RWPE1 (cell line): Measurements from ENCODE around the gene SLC26A8.

Source experiments
- CTCF ChIA-PET: fragments of 350-600 bp; sonication (Branson Sonifier 250); formaldehyde crosslinking; extraction: SDS; loops from one replicate; lab custom pipeline; 2021; lab: Yijun Ruan, JAX
- POLR2A ChIA-PET: fragments of 400-600 bp; formaldehyde crosslinking; extraction: SDS; loops from one replicate; lab custom pipeline; 2020; ENCODE audit warnings: antibody characterized with exemption; ENCODE audit not compliant: low non-redundant PET; lab: Yijun Ruan, JAX
- DNase-seq: peaks from one replicate; pipeline ENCODE4 v3.0.0; 2012; ENCODE audit warnings: low spot score
- H3K27ac ChIP-seq: fragments of 450-650 bp; 2 replicates; pipeline ENCODE4 v1.5.1; 2017
- CTCF ChIP-seq: fragments of 450-650 bp; conservative IDR thresholded peaks from 2 replicates; pipeline ENCODE4 v1.5.1; 2017; ENCODE audit warnings: low read depth, mild to moderate bottlenecking

SLC26A8 gene

GRCh38 chr6:35977308-35977707 lies 47.1 kb downstream of the SLC26A8 start:
- no peak for TF ChIP-seq CTCF
- H3K27ac ChIP-seq = no peak overlapping the region
- CTCF ChIA-PET = interaction anchor here (0.6 kb wide), 1 partner anchor 56 kb away, joined by 4 read pairs; no protein-coding TSS in a partner anchor
- POLR2A ChIA-PET = no interaction called here
- no peak for DNase-seq

GRCh38 chr6:35973670-35974222 lies 50.7 kb downstream of the SLC26A8 start:
- CTCF ChIA-PET = interaction anchor here (0.7 kb wide), 1 partner anchor 24 kb away, joined by 3 read pairs; no protein-coding TSS in a partner anchor
- no peak for TF ChIP-seq CTCF
- POLR2A ChIA-PET = no interaction called here
- no peak for DNase-seq
- no peak overlapping the region for H3K27ac ChIP-seq

- no peak overlapping the region for H3K27ac ChIP-seq
- POLR2A ChIA-PET = no interaction called here
- CTCF ChIA-PET = no interaction called here
- TF ChIP-seq CTCF = no peak
- no peak for DNase-seq
Observed at GRCh38 chr6:35972471-35973367, 51.7 kb downstream of the SLC26A8 start.

GRCh38 chr6:35970181-35970580 lies 54.3 kb downstream of the SLC26A8 start:
- ChIA-PET POLR2A (no interaction called here), CTCF (no interaction called here)
- H3K27ac ChIP-seq = no peak overlapping the region
- no peak for TF ChIP-seq CTCF
- DNase-seq = peak; percentile 57

GRCh38 chr6:35969646-35970045 lies 54.8 kb downstream of the SLC26A8 start:
- TF ChIP-seq CTCF = no peak
- POLR2A ChIA-PET = no interaction called here
- CTCF ChIA-PET = interaction anchor here (0.6 kb wide), 1 partner anchor 36 kb away, joined by 3 read pairs; no protein-coding TSS in a partner anchor

GRCh38 chr6:35968821-35969220 lies 55.6 kb downstream of the SLC26A8 start:
- DNase-seq = no peak
- ChIA-PET CTCF (no interaction called here), POLR2A (no interaction called here)
- no peak for TF ChIP-seq CTCF
- H3K27ac ChIP-seq = no peak overlapping the region

More at GRCh38 chr6:35969646-35970045, 54.8 kb downstream of the SLC26A8 start:
- H3K27ac ChIP-seq = no peak overlapping the region
- no peak for DNase-seq
